ENCODE results near the gene NOS1AP.
"Not testable (repeated sequence)": the region's sequence is repeated elsewhere in the genome, so short reads cannot be mapped to it uniquely, and the experiment has no call there.

The NOS1AP gene

GRCh38 chr1:162038624-162039023, 30.9 kb upstream of the NOS1AP start:
- FAIRE-seq, result no peak
- no peak for DNase-seq (ENCODE audit: insufficient read length, low spot score)
- TF ChIP-seq POLR2A (IDR thresholded peaks at IDR 0.05; ENCODE audit: low read depth, low read length), result no peak

GRCh38 chr1:162040001-162040400, 29.5 kb upstream of the NOS1AP start:
- TF ChIP-seq POLR2A (IDR thresholded peaks at IDR 0.05; ENCODE audit: low read depth, low read length), result no peak
- FAIRE-seq (no peak), DNase-seq (ENCODE audit: insufficient read length, low spot score) (no peak)

GRCh38 chr1:162040657-162041056, 28.8 kb upstream of the NOS1AP start:
- TF ChIP-seq POLR2A (IDR thresholded peaks at IDR 0.05; ENCODE audit: low read depth, low read length), result no peak
- no peak for DNase-seq (ENCODE audit: insufficient read length, low spot score)
- no peak for FAIRE-seq

GRCh38 chr1:162042361-162042760, 27.1 kb upstream of the NOS1AP start:
- no peak for FAIRE-seq
- TF ChIP-seq POLR2A (IDR thresholded peaks at IDR 0.05; ENCODE audit: low read depth, low read length), result no peak
- no peak for DNase-seq (ENCODE audit: insufficient read length, low spot score)

- no peak for TF ChIP-seq POLR2A (IDR thresholded peaks at IDR 0.05; ENCODE audit: low read depth, low read length)
- no peak for DNase-seq (ENCODE audit: insufficient read length, low spot score)
- no peak for FAIRE-seq
Measured at GRCh38 chr1:162046921-162047320, 22.6 kb upstream of the NOS1AP start.

GRCh38 chr1:162053949-162054348, 15.5 kb upstream of the NOS1AP start:
- not testable (repeated sequence) for DNase-seq (ENCODE audit: insufficient read length, low spot score); FAIRE-seq

- peak; percentile 90 for FAIRE-seq
- no peak for TF ChIP-seq POLR2A (IDR thresholded peaks at IDR 0.05; ENCODE audit: low read depth, low read length)
- peak; percentile 66 for DNase-seq (ENCODE audit: insufficient read length, low spot score)
Measured at GRCh38 chr1:162055062-162055461, 14.4 kb upstream of the NOS1AP start.

GRCh38 chr1:162056043-162056442, 13.4 kb upstream of the NOS1AP start:
- FAIRE-seq (no peak), DNase-seq (ENCODE audit: insufficient read length, low spot score) (peak; percentile 44)
- TF ChIP-seq POLR2A (IDR thresholded peaks at IDR 0.05; ENCODE audit: low read depth, low read length), result no peak

- TF ChIP-seq POLR2A (IDR thresholded peaks at IDR 0.05; ENCODE audit: low read depth, low read length), result no peak
- DNase-seq (ENCODE audit: insufficient read length, low spot score) (no peak), FAIRE-seq (no peak)
Measured at GRCh38 chr1:162056579-162056978, 12.9 kb upstream of the NOS1AP start.

- FAIRE-seq (no peak), DNase-seq (ENCODE audit: insufficient read length, low spot score) (no peak)
- TF ChIP-seq POLR2A (IDR thresholded peaks at IDR 0.05; ENCODE audit: low read depth, low read length), result no peak
Measured at GRCh38 chr1:162059721-162060120, 9.8 kb upstream of the NOS1AP start.

GRCh38 chr1:162060314-162060713, 9.2 kb upstream of the NOS1AP start:
- FAIRE-seq, result no peak
- TF ChIP-seq POLR2A (IDR thresholded peaks at IDR 0.05; ENCODE audit: low read depth, low read length), result no peak
- DNase-seq (ENCODE audit: insufficient read length, low spot score), result no peak

GRCh38 chr1:162062542-162063015, 6.9 kb upstream of the NOS1AP start:
- DNase-seq (ENCODE audit: insufficient read length, low spot score) (no peak), FAIRE-seq (no peak)
- TF ChIP-seq POLR2A (IDR thresholded peaks at IDR 0.05; ENCODE audit: low read depth, low read length), result no peak

GRCh38 chr1:162065016-162065415, 4.5 kb upstream of the NOS1AP start:
- no peak for FAIRE-seq
- TF ChIP-seq POLR2A (IDR thresholded peaks at IDR 0.05; ENCODE audit: low read depth, low read length), result no peak
- no peak for DNase-seq (ENCODE audit: insufficient read length, low spot score)

- FAIRE-seq, result not testable (repeated sequence)
Measured at GRCh38 chr1:162066836-162067235, 2.7 kb upstream of the NOS1AP start.

GRCh38 chr1:162067466-162067865, 2.0 kb upstream of the NOS1AP start:
- DNase-seq (ENCODE audit: insufficient read length, low spot score), result no peak
- TF ChIP-seq POLR2A (IDR thresholded peaks at IDR 0.05; ENCODE audit: low read depth, low read length), result no peak
- no peak for FAIRE-seq

More at GRCh38 chr1:162066836-162067235, 2.7 kb upstream of the NOS1AP start:
- DNase-seq (ENCODE audit: insufficient read length, low spot score), result not testable (repeated sequence)

- no peak for DNase-seq (ENCODE audit: insufficient read length, low spot score)
- no peak for FAIRE-seq
- no peak for TF ChIP-seq POLR2A (IDR thresholded peaks at IDR 0.05; ENCODE audit: low read depth, low read length)
Measured at GRCh38 chr1:162068301-162068700, 1.2 kb upstream of the NOS1AP start.

All from H54 (cell line).